Fibroblast of lung (primary cell): ENCODE results near the gene REL. TPM values are rescaled to one million over a fixed set of nuclear protein-coding genes. Genes with fewer than 3 reads are reported as not detected.
"Not testable (repeated sequence)": the region's sequence is repeated elsewhere in the genome, so short reads cannot be mapped to it uniquely, and the experiment has no call there.

Source experiments
- DNase-seq, 2 donors: peaks; one replicate each; pipeline versions ENCODE4 v3.0.0 to v3.0.0-alpha.2; 2010; ENCODE audit warnings: low read depth in 2 of 2
- H2AFZ ChIP-seq: 2 replicates; pipeline ENCODE4 v1.5.1; 2012; ENCODE audit warnings: low read length, control low read depth, inconsistent platforms
- H3K27ac ChIP-seq: 2 replicates; pipeline ENCODE4 v1.5.1; 2011; ENCODE audit warnings: low read length, control low read depth; ENCODE audit not compliant: insufficient read depth
- H3K27me3 ChIP-seq: 2 replicates; pipeline ENCODE4 v1.5.1; 2011; ENCODE audit warnings: mild to moderate bottlenecking, low read length; ENCODE audit not compliant: control insufficient read depth, insufficient read depth
- H3K36me3 ChIP-seq: 2 replicates; pipeline ENCODE4 v1.5.1; 2011; ENCODE audit warnings: low read length; ENCODE audit not compliant: control insufficient read depth, insufficient read depth
- H3K4me1 ChIP-seq: 2 replicates; pipeline ENCODE4 v1.5.1; 2011; ENCODE audit warnings: low read length; ENCODE audit not compliant: control insufficient read depth, insufficient read depth; ENCODE audit errors: extremely low read depth
- H3K4me2 ChIP-seq: 2 replicates; pipeline ENCODE4 v1.5.1; 2011; ENCODE audit warnings: low read length, control low read depth; ENCODE audit not compliant: insufficient read depth; ENCODE audit errors: extremely low read depth
- H3K4me3 ChIP-seq, 4 experiments: fragments of 200-600 bp in 1 of 4; sonication (generic) in 1 of 4; replicated peaks in 1 of 4; 2 replicates each; pipeline ENCODE4 v1.5.1; 2011 to 2016; ENCODE audit warnings: low read length in 4 of 4, low read depth in 3 of 4, mild to moderate bottlenecking in 3 of 4, control low read depth in 2 of 4, inconsistent platforms in 1 of 4, mixed read lengths in 1 of 4; ENCODE audit not compliant: insufficient read depth in 1 of 4; ENCODE audit errors: control extremely low read depth in 1 of 4
- H3K79me2 ChIP-seq: 2 replicates; pipeline ENCODE4 v1.5.1; 2012; ENCODE audit warnings: mild to moderate bottlenecking, low read length, inconsistent platforms; ENCODE audit not compliant: control insufficient read depth, insufficient read depth
- H3K9ac ChIP-seq: 2 replicates; pipeline ENCODE4 v1.5.1; 2011; ENCODE audit warnings: mild to moderate bottlenecking, low read length, control low read depth; ENCODE audit not compliant: insufficient read depth
- H3K9me3 ChIP-seq: 2 replicates; pipeline ENCODE4 v1.5.1; 2012; ENCODE audit warnings: low read depth, low read length; ENCODE audit not compliant: control insufficient read depth, insufficient read depth
- H4K20me1 ChIP-seq: 2 replicates; pipeline ENCODE4 v1.5.1; 2011; ENCODE audit warnings: low read length; ENCODE audit not compliant: control insufficient read depth, insufficient read depth; ENCODE audit errors: extremely low read depth
- CTCF ChIP-seq, 2 donors: IDR thresholded peaks in 1 of 2; conservative IDR thresholded peaks in 1 of 2; 1 replicate in 1 of 2; 2 replicates in 1 of 2; pipeline ENCODE4 v1.5.1; 2011 to 2012; ENCODE audit warnings: low read length in 2 of 2, control low read depth in 1 of 2, inconsistent platforms in 1 of 2, low read depth in 1 of 2, mild to moderate bottlenecking in 1 of 2
- EZH2 ChIP-seq: IDR thresholded peaks from 2 replicates; pipeline ENCODE4 v1.5.1; 2012; ENCODE audit warnings: low read length, control low read depth, mild to moderate bottlenecking; ENCODE audit errors: missing control alignments
- polyA plus RNA-seq, 2 donors: library from polyadenylated mRNA; depleted of rRNA in 1 of 2; stranded (reverse) in 1 of 2; unstranded in 1 of 2; fragments of >200 nt; gene quantifications; 2 replicates each; pipeline ENCODE4 v1.2.1, GENCODE V29; 2011 to 2012; ENCODE audit warnings: missing spikeins in 1 of 2
- total RNA-seq: library from RNA; depleted of rRNA; stranded (reverse); fragments of >200 nt; gene quantifications from 2 replicates; pipeline ENCODE4 v1.2.1, GENCODE V29; 2014

Gene REL
- total and polyA plus RNA-seq, 2 donors (not counting 1 experiment from before 2014, with no cell fraction given) = 2.0 to 2.8 TPM

DNA sequence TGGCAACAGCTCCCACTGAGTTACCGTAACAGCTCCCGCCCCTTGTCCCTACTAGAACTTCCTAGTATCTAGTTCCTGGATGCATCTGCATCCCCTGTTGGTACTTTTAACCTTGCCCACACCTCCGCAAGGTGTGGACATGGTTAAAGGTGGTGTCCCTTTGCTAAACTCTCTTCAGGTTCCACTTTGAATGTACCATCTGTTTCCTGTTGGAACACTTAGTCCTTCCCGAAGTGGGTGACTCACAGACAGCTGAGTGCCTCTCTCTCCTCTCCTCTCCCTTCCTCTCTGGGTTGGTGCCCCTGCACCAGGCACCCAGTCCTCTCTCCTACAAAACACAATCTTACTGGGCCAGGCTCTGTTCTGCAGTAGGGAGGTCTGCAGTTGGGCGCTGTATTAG lies 19.6 kb upstream of the REL start:
- no peak overlapping the region for H3K4me3 ChIP-seq
- H3K9ac ChIP-seq = no peak overlapping the region
- no peak overlapping the region for H3K27ac ChIP-seq
- H3K36me3 ChIP-seq = no peaks in the 10 kb centered on the region
- H3K27me3 ChIP-seq = no peaks in the 10 kb centered on the region
- H4K20me1 ChIP-seq = no peaks in the 10 kb centered on the region
- H2AFZ ChIP-seq = no peak overlapping the region
- DNase-seq = no peak
- no peaks in the 10 kb centered on the region for H3K9me3 ChIP-seq
- H3K4me1 ChIP-seq = no peaks in the 10 kb centered on the region
- no peak overlapping the region for H3K4me2 ChIP-seq
- H3K79me2 ChIP-seq = no peaks in the 10 kb centered on the region
- TF ChIP-seq EZH2 (no peak), CTCF (conservative IDR thresholded peaks at IDR 0.05 in 1 of 2, IDR thresholded peaks at IDR 0.05 in 1 of 2; ENCODE audit: low read depth in 1 of 2, low read length in 2 of 2) (no peak)

- TF ChIP-seq EZH2 (no peak), CTCF (conservative IDR thresholded peaks at IDR 0.05 in 1 of 2, IDR thresholded peaks at IDR 0.05 in 1 of 2; ENCODE audit: low read depth in 1 of 2, low read length in 2 of 2) (no peak)
- no peak overlapping the region for H3K9ac ChIP-seq
- H3K9me3 ChIP-seq = no peaks in the 10 kb centered on the region
- H3K36me3 ChIP-seq = no peaks in the 10 kb centered on the region
- no peaks in the 10 kb centered on the region for H4K20me1 ChIP-seq
- H3K4me1 ChIP-seq = no peaks in the 10 kb centered on the region
- no peaks in the 10 kb centered on the region for H3K27me3 ChIP-seq
- no peak overlapping the region for H2AFZ ChIP-seq
- no peaks in the 10 kb centered on the region for H3K79me2 ChIP-seq
- no peak for DNase-seq
- no peak overlapping the region for H3K4me2 ChIP-seq
- no peak overlapping the region for H3K27ac ChIP-seq
- no peak overlapping the region for H3K4me3 ChIP-seq
These were observed 18.7 kb upstream of the REL start for GRCh38 chr2:60862642-60863041.

GRCh38 chr2:60865361-60865760 lies 16.0 kb upstream of the REL start:
- H3K9ac ChIP-seq, H3K4me3 ChIP-seq, H4K20me1 ChIP-seq, H3K27me3 ChIP-seq, H3K36me3 ChIP-seq, DNase-seq, H3K4me2 ChIP-seq, H2AFZ ChIP-seq, H3K9me3 ChIP-seq, H3K79me2 ChIP-seq, H3K4me1 ChIP-seq, H3K27ac ChIP-seq: not testable (repeated sequence)
